Fibroblast of lung (primary cell): ENCODE measurements around the gene GCK. TPM values are rescaled to one million over a fixed set of nuclear protein-coding genes. Genes with fewer than 3 reads are reported as not detected.

Experiments
- DNase-seq, 2 donors: peaks; one replicate each; pipeline versions ENCODE4 v3.0.0 to v3.0.0-alpha.2; 2010; ENCODE audit warnings: low read depth in 2 of 2
- H2AFZ ChIP-seq: 2 replicates; pipeline ENCODE4 v1.5.1; 2012; ENCODE audit warnings: low read length, control low read depth, inconsistent platforms
- H3K27ac ChIP-seq: 2 replicates; pipeline ENCODE4 v1.5.1; 2011; ENCODE audit warnings: low read length, control low read depth; ENCODE audit not compliant: insufficient read depth
- H3K27me3 ChIP-seq: 2 replicates; pipeline ENCODE4 v1.5.1; 2011; ENCODE audit warnings: mild to moderate bottlenecking, low read length; ENCODE audit not compliant: control insufficient read depth, insufficient read depth
- H3K36me3 ChIP-seq: 2 replicates; pipeline ENCODE4 v1.5.1; 2011; ENCODE audit warnings: low read length; ENCODE audit not compliant: control insufficient read depth, insufficient read depth
- H3K4me1 ChIP-seq: 2 replicates; pipeline ENCODE4 v1.5.1; 2011; ENCODE audit warnings: low read length; ENCODE audit not compliant: control insufficient read depth, insufficient read depth; ENCODE audit errors: extremely low read depth
- H3K4me2 ChIP-seq: 2 replicates; pipeline ENCODE4 v1.5.1; 2011; ENCODE audit warnings: low read length, control low read depth; ENCODE audit not compliant: insufficient read depth; ENCODE audit errors: extremely low read depth
- H3K4me3 ChIP-seq, 4 experiments: fragments of 200-600 bp in 1 of 4; sonication (generic) in 1 of 4; replicated peaks in 1 of 4; 2 replicates each; pipeline ENCODE4 v1.5.1; 2011 to 2016; ENCODE audit warnings: low read length in 4 of 4, low read depth in 3 of 4, mild to moderate bottlenecking in 3 of 4, control low read depth in 2 of 4, inconsistent platforms in 1 of 4, mixed read lengths in 1 of 4; ENCODE audit not compliant: insufficient read depth in 1 of 4; ENCODE audit errors: control extremely low read depth in 1 of 4
- H3K79me2 ChIP-seq: 2 replicates; pipeline ENCODE4 v1.5.1; 2012; ENCODE audit warnings: mild to moderate bottlenecking, low read length, inconsistent platforms; ENCODE audit not compliant: control insufficient read depth, insufficient read depth
- H3K9ac ChIP-seq: 2 replicates; pipeline ENCODE4 v1.5.1; 2011; ENCODE audit warnings: mild to moderate bottlenecking, low read length, control low read depth; ENCODE audit not compliant: insufficient read depth
- H3K9me3 ChIP-seq: 2 replicates; pipeline ENCODE4 v1.5.1; 2012; ENCODE audit warnings: low read depth, low read length; ENCODE audit not compliant: control insufficient read depth, insufficient read depth
- H4K20me1 ChIP-seq: 2 replicates; pipeline ENCODE4 v1.5.1; 2011; ENCODE audit warnings: low read length; ENCODE audit not compliant: control insufficient read depth, insufficient read depth; ENCODE audit errors: extremely low read depth
- CTCF ChIP-seq, 2 donors: IDR thresholded peaks in 1 of 2; conservative IDR thresholded peaks in 1 of 2; 1 replicate in 1 of 2; 2 replicates in 1 of 2; pipeline ENCODE4 v1.5.1; 2011 to 2012; ENCODE audit warnings: low read length in 2 of 2, control low read depth in 1 of 2, inconsistent platforms in 1 of 2, low read depth in 1 of 2, mild to moderate bottlenecking in 1 of 2
- EZH2 ChIP-seq: IDR thresholded peaks from 2 replicates; pipeline ENCODE4 v1.5.1; 2012; ENCODE audit warnings: low read length, control low read depth, mild to moderate bottlenecking; ENCODE audit errors: missing control alignments
- polyA plus RNA-seq, 2 donors: library from polyadenylated mRNA; depleted of rRNA in 1 of 2; stranded (reverse) in 1 of 2; unstranded in 1 of 2; fragments of >200 nt; gene quantifications; 2 replicates each; pipeline ENCODE4 v1.2.1, GENCODE V29; 2011 to 2012; ENCODE audit warnings: missing spikeins in 1 of 2
- total RNA-seq: library from RNA; depleted of rRNA; stranded (reverse); fragments of >200 nt; gene quantifications from 2 replicates; pipeline ENCODE4 v1.2.1, GENCODE V29; 2014

GCK gene
- total and polyA plus RNA-seq, 2 donors (not counting 1 experiment from before 2014, with no cell fraction given), result 0.14 to 1.7 TPM

GRCh38 chr7:44236333-44236728 lies 47.1 kb upstream of the GCK start:
- Histone ChIP-seq H3K27me3 (no peaks in the 10 kb centered on the region), H3K27ac (no peak overlapping the region), H3K79me2 (no peaks in the 10 kb centered on the region), H2AFZ (no peak overlapping the region), H3K4me1 (no peaks in the 10 kb centered on the region), H3K36me3 (no peaks in the 10 kb centered on the region), H3K4me3 (no peak overlapping the region), H3K4me2 (no peak overlapping the region), H4K20me1 (no peaks in the 10 kb centered on the region), H3K9me3 (no peaks in the 10 kb centered on the region), H3K9ac (no peak overlapping the region)
- TF ChIP-seq CTCF (conservative IDR thresholded peaks at IDR 0.05 in 1 of 2, IDR thresholded peaks at IDR 0.05 in 1 of 2; ENCODE audit: low read depth in 1 of 2, low read length in 2 of 2), result no peak
- no peak for TF ChIP-seq EZH2
- no peak for DNase-seq

DNA sequence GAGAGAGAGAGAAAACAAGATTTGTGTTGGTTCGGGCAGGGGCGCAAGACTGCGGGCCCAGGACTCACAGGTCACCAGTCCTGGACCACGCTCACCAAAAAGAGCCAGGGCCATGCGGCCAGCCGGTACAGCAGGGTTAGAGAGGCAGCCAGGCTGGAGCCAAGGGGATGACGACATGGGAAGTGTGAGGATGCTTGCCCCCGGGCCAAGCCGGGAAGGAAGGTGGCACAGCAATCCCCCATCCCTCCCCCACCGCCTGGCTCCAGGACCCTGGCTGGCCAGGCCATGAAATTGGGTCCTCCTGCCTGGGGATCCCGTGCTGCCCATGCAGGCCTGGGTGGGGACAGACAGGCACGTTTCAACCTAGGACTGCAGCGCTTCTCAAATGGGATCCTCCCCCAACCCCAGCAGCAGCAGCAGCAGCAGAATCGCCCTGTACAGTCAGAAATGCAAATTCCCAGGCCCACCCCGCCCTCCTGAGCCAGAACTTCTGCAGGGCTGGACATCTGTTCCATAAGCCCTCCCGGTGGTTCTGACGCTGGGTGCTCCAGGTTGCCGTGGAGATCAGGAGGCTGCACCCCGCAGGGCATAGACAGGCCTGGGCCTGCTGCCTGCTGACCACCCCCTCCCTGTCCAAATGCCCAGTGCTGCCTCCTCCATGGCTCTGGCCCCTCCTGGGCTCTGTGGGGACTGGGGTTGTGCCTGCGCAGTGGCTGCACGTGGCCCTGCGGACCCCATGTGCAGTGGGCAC lies 46.5 kb upstream of the GCK start:
- Histone ChIP-seq H3K27me3 (no peaks in the 10 kb centered on the region), H4K20me1 (no peaks in the 10 kb centered on the region), H3K9ac (no peak overlapping the region), H3K36me3 (no peaks in the 10 kb centered on the region), H3K9me3 (no peaks in the 10 kb centered on the region), H2AFZ (no peak overlapping the region), H3K79me2 (no peaks in the 10 kb centered on the region), H3K4me3 (no peak overlapping the region), H3K4me2 (no peak overlapping the region), H3K4me1 (no peaks in the 10 kb centered on the region), H3K27ac (no peak overlapping the region)
- no peak for DNase-seq
- TF ChIP-seq EZH2 (no peak), CTCF (conservative IDR thresholded peaks at IDR 0.05 in 1 of 2, IDR thresholded peaks at IDR 0.05 in 1 of 2; ENCODE audit: low read depth in 1 of 2, low read length in 2 of 2) (no peak)

DNA sequence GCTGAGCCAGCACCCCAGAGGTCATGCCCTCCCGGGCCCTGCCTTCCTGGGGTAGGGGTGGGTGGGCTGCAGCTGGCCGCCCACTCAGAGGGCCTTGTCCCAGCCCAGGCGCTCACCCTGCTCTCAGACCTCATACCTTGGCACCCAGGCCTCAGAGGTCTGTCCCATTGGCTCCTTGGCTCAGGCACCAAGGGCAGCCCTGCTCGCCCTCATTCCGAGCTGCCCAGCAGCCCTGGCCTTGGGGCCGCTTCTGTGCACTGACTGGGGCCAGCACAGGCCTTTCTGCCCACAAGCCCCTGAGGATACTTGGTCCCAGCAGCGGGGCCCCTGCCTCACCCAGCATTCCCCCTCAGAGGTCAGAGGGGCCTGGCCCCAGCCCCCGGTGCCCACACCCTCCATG lies 45.8 kb upstream of the GCK start:
- Histone ChIP-seq H3K9me3 (no peaks in the 10 kb centered on the region), H3K4me2 (no peak overlapping the region), H3K4me3 (no peak overlapping the region), H3K79me2 (no peaks in the 10 kb centered on the region), H4K20me1 (no peaks in the 10 kb centered on the region), H3K36me3 (no peaks in the 10 kb centered on the region), H3K27me3 (no peaks in the 10 kb centered on the region), H3K27ac (no peak overlapping the region), H3K4me1 (no peaks in the 10 kb centered on the region), H2AFZ (no peak overlapping the region), H3K9ac (no peak overlapping the region)
- DNase-seq, result no peak
- TF ChIP-seq CTCF (conservative IDR thresholded peaks at IDR 0.05 in 1 of 2, IDR thresholded peaks at IDR 0.05 in 1 of 2; ENCODE audit: low read depth in 1 of 2, low read length in 2 of 2) (no peak), EZH2 (no peak)
